Kidney glomerular epithelial cell (primary cell): ENCODE data around the gene YIPF5.

Experiments used
- DNase-seq: peaks from one replicate; lab custom pipeline; 2025; lab: John Stamatoyannopoulos, UW

Gene YIPF5

GRCh38 chr5:144170276-144171024 is at the start of gene YIPF5, which contains the start of gene KCTD16:
Gene YIPF5 (minus strand): TSS chr5:144170659. CDS start chr5:144169955, 704 bp downstream.
Gene KCTD16 (plus strand): TSS chr5:144170873.
- peak; percentile 99 for DNase-seq

DNA sequence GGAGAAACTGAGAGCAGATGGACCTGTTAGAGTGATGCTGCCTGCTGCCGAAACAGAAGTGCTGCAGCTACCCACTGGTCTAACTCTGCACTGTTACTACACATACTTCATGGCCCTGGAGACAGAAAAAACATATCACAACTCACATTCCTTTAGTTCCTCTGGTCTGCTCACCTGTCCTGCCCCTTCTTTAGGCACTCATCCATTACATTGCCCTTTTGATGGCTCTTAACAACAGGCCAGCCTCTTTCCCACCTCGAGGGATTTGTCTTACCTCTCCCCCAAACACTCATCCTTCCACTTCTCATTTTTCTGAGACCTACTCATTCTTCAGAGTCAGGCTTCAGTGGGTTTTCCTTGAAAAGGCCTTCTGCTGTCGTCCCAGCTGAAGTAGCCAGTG is 49.4 kb upstream of the YIPF5 start:
- peak; percentile 83 for DNase-seq

DNA sequence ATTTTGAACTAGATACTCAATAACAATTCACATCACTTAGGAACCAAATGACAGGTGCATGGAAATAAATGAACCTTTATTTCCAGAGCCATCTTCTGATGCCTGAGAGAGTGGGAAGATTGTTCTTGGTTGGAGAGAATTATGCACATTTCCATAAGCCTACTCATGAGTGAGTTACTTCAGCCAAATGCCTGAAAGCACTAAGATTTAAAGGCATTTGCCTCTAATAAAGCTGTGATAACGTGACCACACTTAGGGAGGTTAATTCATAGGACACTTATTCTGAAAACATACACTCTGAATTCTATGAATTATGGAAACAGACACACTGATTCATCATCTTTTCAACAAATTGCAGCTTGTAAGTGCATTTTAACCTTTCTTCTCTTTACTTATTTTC is 40.2 kb upstream of the YIPF5 start:
- DNase-seq = no peak

- DNase-seq = no peak
These were observed 38.9 kb upstream of the YIPF5 start for GRCh38 chr5:144209361-144209760.

DNA sequence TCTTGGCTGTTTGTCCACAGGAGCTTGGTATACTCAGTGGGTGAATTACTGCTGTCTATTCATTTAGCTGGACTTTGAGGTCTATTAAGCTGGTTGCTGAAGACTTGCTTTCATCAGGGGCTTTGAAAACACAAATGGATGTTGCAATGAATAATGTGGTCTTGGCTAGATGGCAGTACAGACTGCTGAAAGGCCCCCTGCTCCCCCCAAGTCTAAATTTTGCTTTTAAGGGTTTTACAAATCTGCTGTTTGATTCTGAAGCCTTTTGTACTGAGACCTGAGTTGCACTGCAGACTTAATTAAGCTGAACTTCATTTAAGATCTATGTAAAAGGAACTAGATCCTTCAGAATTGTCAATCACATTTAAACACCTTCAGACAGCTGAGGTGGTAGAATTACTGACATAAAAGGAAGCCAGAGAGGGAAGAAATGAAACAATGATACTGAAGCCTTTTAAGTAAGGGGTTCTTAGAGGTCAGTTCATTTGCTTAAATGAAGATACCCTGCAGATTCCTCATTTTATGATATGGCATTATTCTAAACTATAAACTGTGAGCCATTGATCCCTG is 37.5 kb upstream of the YIPF5 start:
- no peak for DNase-seq

GRCh38 chr5:144206141-144206540 is 35.7 kb upstream of the YIPF5 start:
- peak; percentile 62 for DNase-seq

DNA sequence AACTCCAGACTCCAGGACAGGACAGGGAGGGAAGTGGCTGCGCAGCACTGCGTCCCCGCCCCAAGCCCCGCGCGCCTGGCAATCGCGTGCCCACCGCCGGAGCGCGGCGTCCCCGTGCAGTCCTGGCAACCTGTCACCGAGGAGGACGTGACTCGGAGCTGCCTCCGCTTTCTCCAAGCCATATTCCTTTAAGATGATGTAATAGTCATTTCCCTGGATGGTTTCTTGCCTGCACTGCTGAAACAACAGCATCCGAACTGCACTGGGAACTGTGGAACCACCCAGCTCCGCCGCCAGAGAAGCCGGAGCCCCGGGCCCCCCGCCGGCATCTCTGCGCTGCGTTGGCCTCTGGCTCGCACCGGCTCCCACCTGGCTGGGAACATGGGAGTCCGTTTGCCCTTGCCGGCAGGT is 34.7 kb upstream of the YIPF5 start:
- peak; percentile 55 for DNase-seq

DNA sequence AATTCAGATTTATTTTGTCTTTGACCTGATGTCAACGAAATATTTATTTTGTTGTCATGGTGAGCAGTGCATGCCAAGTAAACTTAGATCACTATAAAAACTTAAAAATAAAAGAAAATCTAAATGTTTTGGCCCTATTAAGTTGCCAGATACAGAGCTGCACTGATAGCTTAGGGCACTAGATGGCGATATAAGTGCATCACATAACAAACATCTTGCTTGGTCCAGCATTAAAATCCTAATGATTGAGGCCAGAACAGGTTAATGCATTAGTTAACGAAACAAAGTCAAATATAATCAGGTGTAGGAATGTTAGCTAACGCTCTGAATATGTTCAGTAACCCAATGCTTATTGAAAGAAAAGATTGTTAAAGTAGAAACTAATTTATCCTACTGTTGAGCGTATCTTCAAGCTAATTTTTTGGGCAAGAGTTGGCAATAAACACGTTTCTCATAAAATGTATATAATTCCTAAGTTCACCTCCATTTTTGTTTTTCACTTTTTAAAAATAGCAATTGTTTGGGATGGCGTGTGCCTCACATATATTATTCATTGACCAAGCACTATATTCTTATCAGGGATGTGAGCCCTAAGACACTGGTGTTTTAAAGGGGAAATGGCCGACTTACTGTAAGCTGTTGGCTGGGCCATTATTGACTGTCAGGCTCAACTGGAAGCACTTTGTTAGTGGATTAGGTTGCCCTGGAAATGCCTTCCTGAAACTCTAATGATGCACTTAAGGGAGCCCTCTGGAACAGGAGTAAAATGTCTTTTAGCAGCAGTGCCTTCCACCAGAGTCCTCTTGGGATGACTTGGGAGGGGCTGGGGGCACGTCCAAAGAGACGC is 33.5 kb upstream of the YIPF5 start:
- peak; percentile 61 for DNase-seq

- DNase-seq = no peak
These were observed 32.3 kb upstream of the YIPF5 start for GRCh38 chr5:144202726-144203125.

GRCh38 chr5:144202072-144202471 is 31.6 kb upstream of the YIPF5 start:
- no peak for DNase-seq

- no peak for DNase-seq
These were observed 31.1 kb upstream of the YIPF5 start for GRCh38 chr5:144201588-144201987.

DNA sequence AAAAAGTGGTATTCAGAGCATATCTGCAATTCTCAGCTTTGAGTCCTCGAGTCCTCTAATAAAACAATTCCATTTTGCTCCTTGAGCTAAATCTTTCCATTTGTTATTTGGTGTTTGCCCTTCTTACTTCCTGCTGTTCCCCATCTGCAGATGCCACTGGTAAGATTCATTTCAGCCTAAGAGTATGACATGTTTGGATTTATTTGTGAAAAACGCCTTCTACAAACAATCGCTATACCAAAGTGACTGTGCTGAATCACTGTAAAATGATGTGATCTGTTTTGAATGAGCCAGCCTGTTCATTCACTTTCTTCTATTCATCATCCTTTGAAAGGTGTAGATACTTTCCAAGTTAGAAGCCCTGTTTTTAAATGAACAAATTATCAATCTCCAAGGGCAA is 27.9 kb upstream of the YIPF5 start:
- peak; percentile 18 for DNase-seq

DNA sequence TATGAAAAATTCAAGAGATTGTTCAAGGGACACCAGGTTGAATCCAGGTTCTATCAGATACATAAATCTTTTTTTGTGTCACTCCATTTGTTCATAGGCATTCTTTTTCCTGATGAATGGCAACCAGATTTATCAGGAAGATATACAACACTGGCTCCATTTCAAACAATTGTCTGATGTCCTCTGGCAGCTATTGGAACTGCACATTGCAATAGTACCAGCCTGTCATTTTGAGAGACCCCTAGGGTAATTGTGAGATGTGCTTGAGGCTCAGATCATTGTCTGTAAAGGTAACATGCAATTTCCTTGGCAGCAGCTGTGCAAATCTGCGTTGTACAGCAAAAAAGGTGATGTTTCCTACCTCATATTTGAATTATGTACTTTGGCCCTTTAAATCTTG is 26.2 kb upstream of the YIPF5 start:
- no peak for DNase-seq

DNA sequence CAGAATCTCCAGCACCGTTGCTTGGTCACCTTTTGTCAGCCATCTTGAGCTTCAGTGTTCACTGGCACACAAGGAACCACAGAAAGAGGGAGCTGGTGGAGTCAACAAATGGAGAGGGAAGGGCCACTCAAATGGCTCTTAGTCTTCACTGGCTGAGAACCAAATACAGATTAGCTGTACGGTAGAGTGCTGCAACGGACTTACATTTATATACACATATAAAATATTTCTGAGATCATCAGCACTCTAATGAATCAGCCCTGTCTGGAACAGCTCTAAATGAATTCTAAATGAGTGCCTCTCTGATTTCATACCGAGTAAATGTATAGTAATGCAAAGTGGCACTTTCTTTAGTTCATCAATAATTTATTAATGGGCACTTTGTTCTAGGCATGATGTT is 25.0 kb upstream of the YIPF5 start:
- no peak for DNase-seq

DNA sequence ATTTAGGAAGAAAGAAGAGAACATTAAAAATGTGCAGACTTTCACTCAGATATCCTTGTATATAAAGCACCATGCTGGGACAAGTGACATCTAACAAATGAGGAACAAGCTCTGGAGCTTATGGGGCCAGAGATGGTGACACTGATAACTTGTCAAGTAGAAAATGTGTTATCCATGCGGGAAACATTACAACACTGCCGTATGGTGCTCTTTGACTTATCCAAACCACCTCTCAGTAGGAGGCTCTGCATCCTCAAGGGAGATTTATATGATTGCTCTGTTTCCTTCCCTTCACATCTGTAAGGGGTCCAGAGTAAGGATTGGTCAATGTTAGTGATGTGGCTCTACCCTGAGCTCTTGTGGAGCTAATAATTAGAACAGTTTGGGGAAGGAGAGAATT is 23.7 kb upstream of the YIPF5 start:
- DNase-seq = no peak

DNA sequence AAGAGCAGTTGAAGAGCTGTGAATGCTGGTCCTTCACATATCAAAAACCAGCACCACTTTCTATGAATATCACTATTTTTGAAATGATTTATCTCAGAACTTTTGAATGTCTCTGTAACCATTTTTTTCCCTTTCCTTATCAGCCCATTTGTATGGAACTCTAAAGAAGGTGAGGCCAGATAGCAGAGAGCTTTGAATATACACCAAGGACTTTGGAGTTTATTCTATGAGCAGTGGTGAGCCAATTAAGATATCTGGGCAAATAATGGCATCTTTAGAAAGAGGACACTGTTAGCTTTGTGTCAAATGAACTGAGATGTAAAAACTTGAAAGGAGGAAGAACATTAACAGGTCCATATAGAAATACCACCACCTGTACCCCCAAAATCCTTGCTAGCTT is 22.2 kb upstream of the YIPF5 start:
- DNase-seq = no peak

DNA sequence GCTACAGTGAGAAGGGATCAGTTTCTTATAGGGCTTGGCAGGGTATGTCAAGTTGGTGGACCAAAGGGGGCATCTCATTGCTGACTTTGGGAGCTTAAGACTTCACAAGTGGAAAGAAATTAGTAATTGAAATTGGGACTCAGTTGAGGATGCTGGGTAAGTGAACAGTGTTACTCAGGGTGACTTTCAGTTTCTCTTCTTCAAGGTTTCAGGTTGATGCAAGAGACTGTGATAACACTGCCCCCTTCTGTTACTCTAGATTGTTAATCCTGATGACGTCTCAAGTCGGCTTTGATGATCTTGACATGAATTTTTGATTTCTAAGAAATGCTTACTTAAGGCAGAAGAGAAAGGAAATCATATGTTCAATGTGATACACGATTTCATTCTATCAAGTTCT is 21.5 kb upstream of the YIPF5 start:
- DNase-seq = peak; percentile 80

GRCh38 chr5:144191531-144191930 is 21.1 kb upstream of the YIPF5 start:
- DNase-seq = no peak

DNA sequence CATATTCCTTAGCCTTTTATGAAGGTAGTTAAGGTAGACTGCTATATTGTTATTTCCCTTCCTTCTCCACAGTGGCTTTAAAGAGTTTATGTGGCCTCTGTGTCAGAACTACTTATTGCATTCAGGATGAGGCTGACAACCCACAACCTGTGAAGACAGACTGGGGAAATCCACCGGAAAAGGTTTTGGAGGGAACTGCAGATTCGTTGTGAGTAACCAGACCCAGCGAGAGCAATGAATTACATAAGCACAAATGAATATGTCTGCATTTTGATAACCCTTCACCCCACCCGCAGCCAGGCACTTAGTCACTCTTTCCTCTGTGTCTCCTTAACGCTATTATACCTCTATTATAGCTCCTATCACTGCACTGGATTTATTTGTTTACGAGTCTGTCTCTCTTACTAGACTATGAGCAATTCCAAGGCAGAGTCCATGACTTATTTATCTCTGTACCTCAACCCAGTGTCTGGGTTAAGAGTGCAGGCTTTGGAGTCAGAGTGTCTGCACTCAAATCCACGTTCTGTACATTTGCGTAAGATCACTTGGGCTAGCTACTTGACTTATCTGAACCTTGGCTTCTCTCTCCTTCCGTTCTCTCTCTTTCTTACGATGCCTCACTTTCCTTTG is 19.5 kb upstream of the YIPF5 start:
- peak; percentile 92 for DNase-seq

DNA sequence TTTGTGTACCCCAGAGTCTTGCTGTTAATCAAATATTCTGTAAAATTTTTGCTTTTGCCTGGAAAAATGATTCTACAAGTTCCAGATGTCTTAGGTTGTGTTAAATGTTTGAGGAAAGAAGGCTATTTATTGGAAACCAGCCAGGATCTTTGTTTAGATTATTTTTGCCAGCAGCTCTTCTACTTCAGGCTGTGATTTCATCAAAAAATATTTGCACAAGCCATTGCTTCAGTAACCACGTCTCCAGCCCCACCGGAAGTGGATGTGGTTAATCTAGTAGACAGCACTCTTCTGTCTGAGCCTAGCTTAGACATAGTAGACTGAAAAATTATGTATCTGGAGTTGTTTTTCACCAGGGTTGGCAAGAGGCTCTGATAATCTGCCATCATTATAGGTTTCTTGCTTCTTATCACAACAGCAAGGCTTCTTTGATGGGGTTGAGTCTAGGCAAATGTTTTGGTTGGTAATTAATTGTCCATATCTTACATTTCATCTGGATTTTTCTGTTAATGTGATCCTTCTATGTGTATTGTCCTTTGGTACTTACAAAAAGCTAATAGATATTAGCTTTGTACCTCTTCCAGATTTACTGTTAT is 17.3 kb upstream of the YIPF5 start:
- DNase-seq = peak; percentile 94

DNA sequence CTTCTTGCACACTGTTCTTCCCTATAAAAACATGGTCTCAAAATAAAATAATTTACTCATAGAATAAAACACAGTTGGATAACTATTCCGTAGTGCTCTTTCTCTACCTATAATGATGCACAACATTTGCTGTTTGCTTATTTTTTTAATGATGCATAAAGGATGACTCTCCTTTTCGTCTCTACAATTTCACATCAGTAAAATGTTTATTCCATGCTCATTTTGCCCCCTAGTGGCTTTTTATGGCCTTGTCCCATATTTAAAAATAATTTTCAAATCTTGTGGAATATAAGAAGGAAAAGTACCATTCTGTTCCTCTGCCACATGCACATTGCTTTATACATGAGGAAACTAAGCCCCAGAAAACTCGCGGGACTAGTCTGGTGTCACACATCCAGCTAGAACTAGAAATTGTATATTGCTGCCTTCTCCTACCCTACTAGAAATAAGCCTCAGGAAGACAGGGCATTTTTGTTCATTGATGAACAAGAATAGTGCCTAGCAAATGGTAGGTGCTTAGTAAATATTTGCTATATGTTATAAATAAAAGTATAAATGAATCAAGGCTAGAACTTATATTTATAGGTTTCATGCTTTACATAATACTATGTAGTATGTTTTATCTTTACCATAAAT is 12.9 kb upstream of the YIPF5 start:
- peak; percentile 66 for DNase-seq

DNA sequence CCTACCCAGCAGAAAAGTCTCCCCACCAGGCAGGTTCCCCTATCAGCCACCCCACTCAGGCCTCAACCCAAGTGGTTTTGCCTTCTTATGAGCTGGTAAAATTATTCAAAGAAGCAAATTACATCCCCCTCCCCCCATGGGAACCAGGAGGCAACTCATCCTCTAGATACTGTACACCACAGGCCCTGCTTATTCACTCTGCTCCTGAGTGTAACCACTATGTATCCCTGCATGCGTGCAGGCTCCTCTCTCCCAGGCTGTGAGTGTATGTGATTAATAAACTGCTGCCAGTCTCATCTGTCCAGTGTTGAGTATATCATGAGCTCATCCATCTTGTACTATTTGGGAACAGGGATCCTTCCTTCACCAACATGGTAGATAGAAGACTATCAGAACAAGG is 8.8 kb upstream of the YIPF5 start:
- no peak for DNase-seq
